OCI-LY3 (cell line): ENCODE data around the gene INSM2.

Experiments used
- EZH2phosphoT487 ChIP-seq: fragments of 200-600 bp; shearing (Covaris generic); IDR thresholded peaks from 2 replicates; pipeline ENCODE4 v1.6.1; 2018; ENCODE audit warnings: antibody characterized with exemption, mixed run types, low read depth
- TF ChIP-seq, protein P1 (sequence below): fragments of 200-600, 300-600 bp; sonication (generic); IDR thresholded peaks from 2 replicates; pipeline ENCODE4 v1.5.1; 2014; ENCODE audit warnings: antibody characterized with exemption, low read length, low read depth

DNA sequence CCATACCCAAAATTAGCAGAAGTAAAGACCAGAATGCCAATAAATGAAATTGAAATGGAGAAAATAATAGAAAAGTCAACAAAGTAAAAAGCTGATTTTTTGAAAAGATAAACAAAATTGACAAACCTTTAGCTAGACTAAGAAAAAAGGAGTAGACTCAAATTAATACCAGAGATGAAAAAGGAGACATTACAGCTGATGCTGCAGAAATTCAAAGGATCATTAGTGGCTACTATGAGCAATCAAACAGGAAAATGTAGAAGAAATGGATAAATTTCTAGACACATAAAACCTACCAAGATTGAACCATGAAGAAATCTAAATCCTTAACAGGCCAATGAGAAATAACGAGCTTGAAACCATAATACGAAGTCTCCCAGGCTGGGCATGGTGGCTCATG lies 34.8 kb upstream of the INSM2 start:
- TF ChIP-seq, protein P1, sequence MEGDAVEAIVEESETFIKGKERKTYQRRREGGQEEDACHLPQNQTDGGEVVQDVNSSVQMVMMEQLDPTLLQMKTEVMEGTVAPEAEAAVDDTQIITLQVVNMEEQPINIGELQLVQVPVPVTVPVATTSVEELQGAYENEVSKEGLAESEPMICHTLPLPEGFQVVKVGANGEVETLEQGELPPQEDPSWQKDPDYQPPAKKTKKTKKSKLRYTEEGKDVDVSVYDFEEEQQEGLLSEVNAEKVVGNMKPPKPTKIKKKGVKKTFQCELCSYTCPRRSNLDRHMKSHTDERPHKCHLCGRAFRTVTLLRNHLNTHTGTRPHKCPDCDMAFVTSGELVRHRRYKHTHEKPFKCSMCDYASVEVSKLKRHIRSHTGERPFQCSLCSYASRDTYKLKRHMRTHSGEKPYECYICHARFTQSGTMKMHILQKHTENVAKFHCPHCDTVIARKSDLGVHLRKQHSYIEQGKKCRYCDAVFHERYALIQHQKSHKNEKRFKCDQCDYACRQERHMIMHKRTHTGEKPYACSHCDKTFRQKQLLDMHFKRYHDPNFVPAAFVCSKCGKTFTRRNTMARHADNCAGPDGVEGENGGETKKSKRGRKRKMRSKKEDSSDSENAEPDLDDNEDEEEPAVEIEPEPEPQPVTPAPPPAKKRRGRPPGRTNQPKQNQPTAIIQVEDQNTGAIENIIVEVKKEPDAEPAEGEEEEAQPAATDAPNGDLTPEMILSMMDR, result no peak
- TF ChIP-seq EZH2phosphoT487, result no peak
